ENCODE data around the gene CYB5R3.
"Not testable (repeated sequence)": the region's sequence is repeated elsewhere in the genome, so short reads cannot be mapped to it uniquely, and the experiment has no call there.

Gene CYB5R3

GRCh38 chr22:42611051-42611450, 38.1 kb downstream of the CYB5R3 start:
- H3K27ac Mint-ChIP-seq (ENCODE audit: low read depth): peak overlapping the region; percentile 51
- peaks cover 50% of the 10 kb centered on the region for H3K36me3 Mint-ChIP-seq (ENCODE audit: insufficient read depth)
- no peak for DNase-seq (ENCODE audit: low spot score in 2 of 2)
- H3K4me3 Mint-ChIP-seq: no peak overlapping the region
- H3K9me3 Mint-ChIP-seq: no peaks in the 10 kb centered on the region
- H3K4me1 Mint-ChIP-seq: peaks cover 48% of the 10 kb centered on the region
- no peaks in the 10 kb centered on the region for H3K27me3 Mint-ChIP-seq
- no peak for ATAC-seq (replicated peaks; ENCODE audit: extremely low read depth, poor library complexity, severe bottlenecking)

DNA sequence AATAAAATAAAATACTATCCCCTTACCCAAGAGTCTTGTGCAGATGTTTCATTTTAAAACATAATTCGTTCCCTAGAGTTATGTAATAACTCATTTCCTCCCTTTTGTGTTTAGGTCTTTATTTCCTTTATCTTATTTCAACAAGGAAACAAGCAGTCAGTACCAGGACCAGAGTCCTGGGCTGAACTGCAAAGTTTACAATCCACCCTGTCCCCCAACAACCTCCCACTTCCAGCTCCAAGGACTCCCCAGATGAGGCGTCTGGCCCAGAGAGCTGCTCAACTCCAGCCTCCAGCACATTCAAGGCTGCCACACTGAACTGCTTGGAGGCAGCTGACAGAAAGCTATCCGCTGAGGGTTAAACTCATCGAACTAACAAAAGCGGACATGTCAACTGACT, 39.0 kb downstream of the CYB5R3 start:
- peaks cover 45% of the 10 kb centered on the region for H3K36me3 Mint-ChIP-seq (ENCODE audit: insufficient read depth)
- H3K4me1 Mint-ChIP-seq: peaks cover 50% of the 10 kb centered on the region
- no peaks in the 10 kb centered on the region for H3K9me3 Mint-ChIP-seq
- DNase-seq (ENCODE audit: low spot score in 2 of 2) (no peak), ATAC-seq (replicated peaks; ENCODE audit: extremely low read depth, poor library complexity, severe bottlenecking) (no peak)
- H3K27me3 Mint-ChIP-seq: no peaks in the 10 kb centered on the region
- peak overlapping the region; percentile 51 for H3K27ac Mint-ChIP-seq (ENCODE audit: low read depth)
- no peak overlapping the region for H3K4me3 Mint-ChIP-seq

- no peaks in the 10 kb centered on the region for H3K27me3 Mint-ChIP-seq
Observed at GRCh38 chr22:42608823-42609361, 40.3 kb downstream of the CYB5R3 start.

GRCh38 chr22:42608136-42608822, 40.9 kb downstream of the CYB5R3 start:
- no peaks in the 10 kb centered on the region for H3K27me3 Mint-ChIP-seq

More at GRCh38 chr22:42608823-42609361, 40.3 kb downstream of the CYB5R3 start:
- peaks cover 41% of the 10 kb centered on the region for H3K36me3 Mint-ChIP-seq (ENCODE audit: insufficient read depth)
- no peak overlapping the region for H3K4me3 Mint-ChIP-seq
- no peaks in the 10 kb centered on the region for H3K9me3 Mint-ChIP-seq
- H3K4me1 Mint-ChIP-seq: peaks cover 51% of the 10 kb centered on the region
- DNase-seq (ENCODE audit: low spot score in 2 of 2): no peak
- H3K27ac Mint-ChIP-seq (ENCODE audit: low read depth): no peak overlapping the region
- ATAC-seq (replicated peaks; ENCODE audit: extremely low read depth, poor library complexity, severe bottlenecking): no peak

GRCh38 chr22:42607641-42608040, 41.6 kb downstream of the CYB5R3 start:
- not testable (repeated sequence) for H3K27ac Mint-ChIP-seq (ENCODE audit: low read depth); H3K27me3 Mint-ChIP-seq; H3K4me3 Mint-ChIP-seq; H3K9me3 Mint-ChIP-seq; DNase-seq (ENCODE audit: low spot score in 2 of 2); ATAC-seq (replicated peaks; ENCODE audit: extremely low read depth, poor library complexity, severe bottlenecking)
- Mint-ChIP-seq H3K4me1 (peaks cover 49% of the 10 kb centered on the region), H3K36me3 (ENCODE audit: insufficient read depth) (peaks cover 37% of the 10 kb centered on the region)

More at GRCh38 chr22:42608136-42608822, 40.9 kb downstream of the CYB5R3 start:
- ATAC-seq (replicated peaks; ENCODE audit: extremely low read depth, poor library complexity, severe bottlenecking): no peak
- peaks cover 51% of the 10 kb centered on the region for H3K4me1 Mint-ChIP-seq
- H3K36me3 Mint-ChIP-seq (ENCODE audit: insufficient read depth): peaks cover 40% of the 10 kb centered on the region
- H3K27ac Mint-ChIP-seq (ENCODE audit: low read depth): no peak overlapping the region
- no peak overlapping the region for H3K4me3 Mint-ChIP-seq
- no peak for DNase-seq (ENCODE audit: low spot score in 2 of 2)
- H3K9me3 Mint-ChIP-seq: no peaks in the 10 kb centered on the region

DNA sequence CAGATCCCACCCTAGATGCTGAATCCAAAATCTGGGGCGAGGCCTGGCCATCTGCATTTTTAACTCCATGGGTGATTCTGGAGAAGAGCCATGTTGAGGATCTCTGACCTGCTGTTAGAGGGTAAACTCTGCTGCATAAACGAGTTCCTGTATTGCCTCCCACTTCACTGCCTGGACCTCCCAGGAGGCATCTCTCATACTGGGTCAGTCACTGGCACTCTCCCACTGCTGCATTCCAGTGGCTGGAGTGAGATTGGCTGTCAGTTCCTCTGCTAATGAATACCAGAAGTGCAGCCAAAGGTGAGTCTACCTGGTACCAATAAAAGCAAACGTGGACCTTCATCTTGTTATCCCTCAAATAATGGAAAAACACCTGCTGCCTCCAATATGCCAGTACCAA, 44.8 kb downstream of the CYB5R3 start:
- Mint-ChIP-seq H3K9me3 (no peaks in the 10 kb centered on the region), H3K27me3 (no peaks in the 10 kb centered on the region), H3K4me1 (peaks cover 49% of the 10 kb centered on the region), H3K36me3 (ENCODE audit: insufficient read depth) (peaks cover 53% of the 10 kb centered on the region), H3K4me3 (no peak overlapping the region), H3K27ac (ENCODE audit: low read depth) (peak overlapping the region; percentile 19)
- DNase-seq (ENCODE audit: low spot score in 2 of 2): no peak
- no peak for ATAC-seq (replicated peaks; ENCODE audit: extremely low read depth, poor library complexity, severe bottlenecking)

- H3K9me3 Mint-ChIP-seq: no peaks in the 10 kb centered on the region
- no peaks in the 10 kb centered on the region for H3K27me3 Mint-ChIP-seq
- peaks cover 49% of the 10 kb centered on the region for H3K4me1 Mint-ChIP-seq
- peaks cover 59% of the 10 kb centered on the region for H3K36me3 Mint-ChIP-seq (ENCODE audit: insufficient read depth)
- ATAC-seq (replicated peaks; ENCODE audit: extremely low read depth, poor library complexity, severe bottlenecking) (no peak), DNase-seq (ENCODE audit: low spot score in 2 of 2) (no peak)
- H3K27ac Mint-ChIP-seq (ENCODE audit: low read depth): no peak overlapping the region
- H3K4me3 Mint-ChIP-seq: no peak overlapping the region
Observed at GRCh38 chr22:42603427-42603826, 45.8 kb downstream of the CYB5R3 start.

DNA sequence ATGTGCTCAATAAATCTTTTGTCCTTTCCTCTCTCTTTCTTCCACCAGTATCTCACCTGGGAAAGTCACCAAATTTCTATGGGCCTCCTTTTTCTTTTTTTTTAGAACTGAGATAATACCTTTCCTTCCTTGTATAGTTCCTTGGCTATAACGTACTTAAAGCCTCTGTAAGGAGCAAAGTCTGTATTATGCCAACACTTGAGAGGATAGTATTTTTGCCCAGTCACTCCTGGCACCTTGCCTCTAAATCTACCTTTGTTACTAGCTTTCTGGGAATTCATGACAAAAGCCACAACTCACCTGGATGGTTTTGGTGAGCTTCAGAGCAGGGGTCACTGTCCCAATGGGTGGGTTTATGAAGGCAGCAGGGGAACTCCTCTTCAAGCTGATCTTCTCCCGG, 46.7 kb downstream of the CYB5R3 start:
- Mint-ChIP-seq H3K27ac (ENCODE audit: low read depth) (no peak overlapping the region), H3K4me1 (peaks cover 49% of the 10 kb centered on the region), H3K4me3 (no peak overlapping the region), H3K36me3 (ENCODE audit: insufficient read depth) (peaks cover 65% of the 10 kb centered on the region), H3K27me3 (no peaks in the 10 kb centered on the region), H3K9me3 (no peaks in the 10 kb centered on the region)
- ATAC-seq (replicated peaks; ENCODE audit: extremely low read depth, poor library complexity, severe bottlenecking) (no peak), DNase-seq (ENCODE audit: low spot score in 2 of 2) (no peak)

GRCh38 chr22:42601879-42602465, 47.2 kb downstream of the CYB5R3 start:
- H3K4me3 Mint-ChIP-seq: no peak overlapping the region
- H3K4me1 Mint-ChIP-seq: peaks cover 49% of the 10 kb centered on the region
- H3K27ac Mint-ChIP-seq (ENCODE audit: low read depth): no peak overlapping the region
- ATAC-seq (replicated peaks; ENCODE audit: extremely low read depth, poor library complexity, severe bottlenecking) (no peak), DNase-seq (ENCODE audit: low spot score in 2 of 2) (no peak)
- H3K27me3 Mint-ChIP-seq: no peaks in the 10 kb centered on the region
- H3K9me3 Mint-ChIP-seq: no peaks in the 10 kb centered on the region
- peaks cover 68% of the 10 kb centered on the region for H3K36me3 Mint-ChIP-seq (ENCODE audit: insufficient read depth)

- peaks cover 79% of the 10 kb centered on the region for H3K36me3 Mint-ChIP-seq (ENCODE audit: insufficient read depth)
- no peak overlapping the region for H3K27ac Mint-ChIP-seq (ENCODE audit: low read depth)
- peaks cover 4% of the 10 kb centered on the region for H3K4me1 Mint-ChIP-seq
- H3K27me3 Mint-ChIP-seq: no peaks in the 10 kb centered on the region
- DNase-seq (ENCODE audit: low spot score in 2 of 2) (no peak), ATAC-seq (replicated peaks; ENCODE audit: extremely low read depth, poor library complexity, severe bottlenecking) (no peak)
- H3K4me3 Mint-ChIP-seq: no peak overlapping the region
- no peaks in the 10 kb centered on the region for H3K9me3 Mint-ChIP-seq
Observed at GRCh38 chr22:42596863-42597530, 52.2 kb downstream of the CYB5R3 start.

DNA sequence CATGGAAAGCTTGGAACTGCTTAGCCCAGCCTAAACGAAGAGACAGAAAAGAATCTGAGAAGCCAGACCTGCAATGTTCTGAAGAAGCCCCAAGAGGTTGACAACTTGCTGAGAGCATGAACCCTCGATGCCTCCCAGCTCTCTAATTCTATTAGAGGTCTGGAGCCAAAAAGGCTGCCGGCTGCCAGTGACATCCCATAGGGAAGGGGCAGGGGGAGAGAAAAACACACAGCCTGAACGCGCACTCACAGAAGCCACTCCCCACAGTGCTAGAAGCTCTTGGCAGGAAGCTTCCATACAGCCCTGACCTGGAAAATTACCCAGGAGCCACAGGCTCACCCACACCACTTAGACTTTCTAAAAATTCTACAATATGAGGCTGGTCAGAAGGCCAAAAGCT, 52.9 kb downstream of the CYB5R3 start:
- no peak for ATAC-seq (replicated peaks; ENCODE audit: extremely low read depth, poor library complexity, severe bottlenecking)
- Mint-ChIP-seq H3K4me1 (no peaks in the 10 kb centered on the region), H3K9me3 (no peaks in the 10 kb centered on the region), H3K36me3 (ENCODE audit: insufficient read depth) (peaks cover 80% of the 10 kb centered on the region), H3K27me3 (no peaks in the 10 kb centered on the region), H3K27ac (ENCODE audit: low read depth) (no peak overlapping the region), H3K4me3 (no peak overlapping the region)
- DNase-seq (ENCODE audit: low spot score in 2 of 2): no peak

DNA sequence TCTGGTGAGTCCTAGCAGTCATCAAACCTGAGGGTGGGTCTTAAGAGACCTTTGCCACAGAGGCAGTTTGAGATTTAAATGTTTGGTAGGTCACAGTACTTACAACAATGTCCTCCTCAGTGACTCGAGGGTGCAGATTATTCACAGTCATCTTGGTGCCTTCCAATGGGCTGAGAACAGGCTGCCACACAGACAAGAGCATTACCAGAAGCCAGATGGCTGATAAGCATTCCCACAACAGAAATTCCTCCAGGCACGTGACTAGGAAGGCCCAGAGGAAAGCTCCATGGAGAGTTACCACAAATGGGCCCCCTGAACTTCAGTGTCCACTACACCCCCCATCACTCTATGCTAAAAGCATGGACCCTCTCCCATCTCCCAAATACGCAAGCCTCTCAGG, 53.8 kb downstream of the CYB5R3 start:
- Mint-ChIP-seq H3K27me3 (no peaks in the 10 kb centered on the region), H3K36me3 (ENCODE audit: insufficient read depth) (peaks cover 80% of the 10 kb centered on the region), H3K27ac (ENCODE audit: low read depth) (peak overlapping the region; percentile 10), H3K9me3 (no peaks in the 10 kb centered on the region), H3K4me3 (no peak overlapping the region), H3K4me1 (no peaks in the 10 kb centered on the region)
- ATAC-seq (replicated peaks; ENCODE audit: extremely low read depth, poor library complexity, severe bottlenecking) (no peak), DNase-seq (ENCODE audit: low spot score in 2 of 2) (no peak)

DNA sequence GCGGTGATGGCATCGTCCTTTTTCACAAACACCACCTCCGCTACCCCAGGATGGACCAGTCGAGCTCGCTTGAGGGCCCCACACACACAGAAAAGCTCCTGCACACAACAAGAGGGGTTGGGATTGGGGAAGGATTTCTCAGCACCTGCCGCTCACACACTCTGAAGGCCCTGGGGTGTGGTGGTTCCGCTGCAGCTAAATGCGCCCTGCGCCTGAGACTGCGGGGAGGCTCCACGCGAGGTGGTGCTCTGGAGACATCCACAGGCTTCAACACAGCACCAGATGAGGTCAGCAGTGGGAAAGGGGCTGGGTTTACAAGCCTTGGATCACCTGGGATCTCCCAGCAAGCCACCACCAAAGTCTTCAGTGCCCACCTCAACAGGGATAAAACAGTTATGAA, 57.2 kb downstream of the CYB5R3 start:
- Mint-ChIP-seq H3K4me3 (no peak overlapping the region), H3K27ac (ENCODE audit: low read depth) (no peak overlapping the region), H3K4me1 (no peaks in the 10 kb centered on the region), H3K9me3 (no peaks in the 10 kb centered on the region), H3K27me3 (no peaks in the 10 kb centered on the region), H3K36me3 (ENCODE audit: insufficient read depth) (peaks cover 76% of the 10 kb centered on the region)
- DNase-seq (ENCODE audit: low spot score in 2 of 2) (no peak), ATAC-seq (replicated peaks; ENCODE audit: extremely low read depth, poor library complexity, severe bottlenecking) (no peak)
